PC-3 (cell line): ENCODE results near the gene USO1.

ENCODE experiments used
- EZH2 ChIP-seq: fragments of 300-600 bp; sonication (generic); IDR thresholded peaks from one replicate; pipeline ENCODE4 v1.6.1; 2017; ENCODE audit warnings: antibody characterized with exemption, mild to moderate bottlenecking, low read length; ENCODE audit not compliant: unreplicated experiment
- EZH2phosphoT487 ChIP-seq: fragments of 300-600 bp; sonication (generic); IDR thresholded peaks from 2 replicates; pipeline ENCODE4 v1.6.1; 2018; ENCODE audit warnings: mild to moderate bottlenecking, antibody characterized with exemption, low read length, borderline replicate concordance
- TF ChIP-seq, protein P1 (sequence below): fragments of 300-600 bp; sonication (generic); conservative IDR thresholded peaks from 2 replicates; pipeline ENCODE4 v1.5.1; 2017; ENCODE audit warnings: antibody characterized with exemption, low read depth, mild to moderate bottlenecking, low read length

DNA sequence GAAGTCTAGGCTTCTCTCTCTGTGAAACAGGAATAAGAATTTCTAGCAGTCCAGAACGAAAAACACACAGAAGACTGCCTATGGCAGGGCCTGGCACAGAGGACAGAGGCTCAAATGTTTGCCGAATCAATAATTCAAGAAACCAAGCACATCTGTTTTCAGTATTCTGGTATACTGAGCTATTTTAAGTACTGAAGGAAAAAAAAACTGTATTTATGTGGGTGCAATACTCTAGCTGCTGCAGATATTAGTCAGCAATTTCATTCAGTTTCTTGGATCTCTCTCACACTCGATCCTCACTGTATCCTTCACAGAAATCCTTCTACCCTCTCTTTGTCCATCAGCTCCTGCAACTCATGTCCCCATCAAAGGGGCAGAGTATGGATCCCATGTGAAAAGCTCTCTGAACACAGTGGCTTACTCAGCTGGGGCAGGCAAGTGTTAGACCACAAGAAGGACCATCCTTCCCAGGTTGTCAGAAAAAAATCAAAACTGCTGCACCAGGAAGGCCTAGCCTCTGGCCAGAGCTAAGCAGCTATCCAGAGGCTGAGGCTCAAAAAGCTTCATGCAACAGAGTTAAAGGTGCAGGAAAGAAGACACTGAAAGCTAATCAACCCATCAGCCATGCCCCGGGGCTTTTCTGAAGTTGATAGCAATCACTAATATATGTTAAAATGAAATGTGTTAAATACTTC, 9.1 kb upstream of the USO1 start:
- TF ChIP-seq, protein P1, sequence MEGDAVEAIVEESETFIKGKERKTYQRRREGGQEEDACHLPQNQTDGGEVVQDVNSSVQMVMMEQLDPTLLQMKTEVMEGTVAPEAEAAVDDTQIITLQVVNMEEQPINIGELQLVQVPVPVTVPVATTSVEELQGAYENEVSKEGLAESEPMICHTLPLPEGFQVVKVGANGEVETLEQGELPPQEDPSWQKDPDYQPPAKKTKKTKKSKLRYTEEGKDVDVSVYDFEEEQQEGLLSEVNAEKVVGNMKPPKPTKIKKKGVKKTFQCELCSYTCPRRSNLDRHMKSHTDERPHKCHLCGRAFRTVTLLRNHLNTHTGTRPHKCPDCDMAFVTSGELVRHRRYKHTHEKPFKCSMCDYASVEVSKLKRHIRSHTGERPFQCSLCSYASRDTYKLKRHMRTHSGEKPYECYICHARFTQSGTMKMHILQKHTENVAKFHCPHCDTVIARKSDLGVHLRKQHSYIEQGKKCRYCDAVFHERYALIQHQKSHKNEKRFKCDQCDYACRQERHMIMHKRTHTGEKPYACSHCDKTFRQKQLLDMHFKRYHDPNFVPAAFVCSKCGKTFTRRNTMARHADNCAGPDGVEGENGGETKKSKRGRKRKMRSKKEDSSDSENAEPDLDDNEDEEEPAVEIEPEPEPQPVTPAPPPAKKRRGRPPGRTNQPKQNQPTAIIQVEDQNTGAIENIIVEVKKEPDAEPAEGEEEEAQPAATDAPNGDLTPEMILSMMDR, result no peak
- no peak for TF ChIP-seq EZH2
- no peak for TF ChIP-seq EZH2phosphoT487
